Colon (tissue), 2 donors: ENCODE results near the gene PNN.
"Not testable (repeated sequence)": the region's sequence is repeated elsewhere in the genome, so short reads cannot be mapped to it uniquely, and the experiment has no call there.

ENCODE experiments used
- FAIRE-seq: peaks from 2 replicates; lab custom pipeline; 2012; peaks lifted over from hg19 to GRCh38; lab: Jason Lieb, UNC
- donor health status: control.
- donor health status: control.

PNN gene

GRCh38 chr14:39174560-39175444 is at the start of gene PNN:
Gene PNN (plus strand): TSS chr14:39175254. CDS start chr14:39175280, 26 bp downstream.
- FAIRE-seq = no peak

- not testable (repeated sequence) for FAIRE-seq
Measured at GRCh38 chr14:39137835-39138234, 37.2 kb upstream of the PNN start.

GRCh38 chr14:39138440-39138839 is 36.6 kb upstream of the PNN start:
- no peak for FAIRE-seq

GRCh38 chr14:39140170-39140569 is 34.9 kb upstream of the PNN start:
- no peak for FAIRE-seq

GRCh38 chr14:39141623-39142022 is 33.4 kb upstream of the PNN start:
- FAIRE-seq = not testable (repeated sequence)

- FAIRE-seq = not testable (repeated sequence)
Measured at GRCh38 chr14:39143226-39143625, 31.8 kb upstream of the PNN start.

GRCh38 chr14:39145266-39145966 is 29.6 kb upstream of the PNN start:
- no peak for FAIRE-seq

- FAIRE-seq = no peak
Measured at GRCh38 chr14:39154594-39155189, 20.4 kb upstream of the PNN start.

- FAIRE-seq = no peak
Measured at GRCh38 chr14:39157491-39157890, 17.6 kb upstream of the PNN start.

GRCh38 chr14:39158222-39158858 is 16.7 kb upstream of the PNN start:
- no peak for FAIRE-seq

GRCh38 chr14:39160494-39160893 is 14.6 kb upstream of the PNN start:
- no peak for FAIRE-seq

GRCh38 chr14:39167797-39168320 is 7.2 kb upstream of the PNN start:
- FAIRE-seq = not testable (repeated sequence)

- FAIRE-seq = no peak
Measured at GRCh38 chr14:39168591-39168990, 6.5 kb upstream of the PNN start.

- FAIRE-seq = no peak
Measured at GRCh38 chr14:39169541-39169900, 5.5 kb upstream of the PNN start.

GRCh38 chr14:39173198-39173597 is 1.9 kb upstream of the PNN start:
- no peak for FAIRE-seq

- no peak for FAIRE-seq
Measured at GRCh38 chr14:39175445-39176262, 600 bp downstream of the PNN start.

- no peak for FAIRE-seq
Measured at GRCh38 chr14:39176263-39177167, 1.5 kb downstream of the PNN start.

GRCh38 chr14:39177168-39177545 is 2.1 kb downstream of the PNN start:
- FAIRE-seq = no peak

- FAIRE-seq = no peak
Measured at GRCh38 chr14:39179042-39179441, 4.0 kb downstream of the PNN start.

GRCh38 chr14:39180553-39180952 is 5.5 kb downstream of the PNN start:
- FAIRE-seq = no peak
